ENCODE results near the gene MRPL49.
"Not testable (repeated sequence)": the region's sequence is repeated elsewhere in the genome, so short reads cannot be mapped to it uniquely, and the experiment has no call there.

The MRPL49 gene

GRCh38 chr11:65132988-65133700 lies 11.0 kb downstream of the MRPL49 start:
- DNase-seq (ENCODE audit: low spot score) = no peak

GRCh38 chr11:65133724-65134123 lies 11.6 kb downstream of the MRPL49 start:
- no peak for DNase-seq (ENCODE audit: low spot score)

DNA sequence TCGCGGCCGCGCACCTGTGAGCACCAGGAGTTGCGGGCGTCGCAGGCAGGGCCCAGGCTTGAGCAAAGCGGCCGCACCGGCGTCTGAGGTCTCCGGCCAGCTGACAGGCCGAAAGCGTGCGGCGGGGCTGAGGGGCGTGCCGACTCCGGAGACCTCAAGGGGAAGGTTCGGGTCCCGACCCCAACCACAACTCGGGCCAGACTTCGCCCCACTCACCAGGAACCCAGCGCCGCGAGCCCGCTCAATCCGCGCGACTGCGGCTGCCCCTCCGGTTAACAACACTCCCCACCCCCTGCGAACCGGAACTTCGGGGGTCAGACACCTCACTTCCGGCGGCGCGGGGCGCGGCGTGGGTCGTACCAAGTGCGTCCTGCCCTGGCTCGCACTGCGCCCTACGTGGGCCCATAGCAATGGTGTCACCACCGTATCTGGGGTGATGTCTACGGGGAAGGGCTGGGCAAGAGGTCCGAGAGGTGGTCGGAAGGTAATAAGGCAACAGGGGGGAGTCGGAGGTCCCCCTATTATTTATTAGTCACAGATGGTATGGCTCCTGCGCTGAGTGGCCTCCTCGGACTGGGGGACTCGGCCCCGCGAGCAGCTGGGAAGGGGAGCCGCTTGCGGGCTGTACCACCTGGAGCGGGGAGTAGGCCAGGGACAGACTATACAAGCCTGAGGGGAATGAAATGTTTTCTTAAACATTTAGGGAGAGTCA lies 12.3 kb downstream of the MRPL49 start, which contains the start of gene SYVN1:
TSS of gene SYVN1 (minus strand) at position 280 of the 712 bp plus-strand sequence. CDS start 918 bp downstream, outside the sequence.
- peak; percentile 92 for DNase-seq (ENCODE audit: low spot score)

GRCh38 chr11:65134952-65135632 lies 13.0 kb downstream of the MRPL49 start:
- peak; percentile 95 for DNase-seq (ENCODE audit: low spot score)

GRCh38 chr11:65135633-65136145 lies 13.6 kb downstream of the MRPL49 start:
- DNase-seq (ENCODE audit: low spot score) = no peak

GRCh38 chr11:65136515-65137096 lies 14.5 kb downstream of the MRPL49 start:
- no peak for DNase-seq (ENCODE audit: low spot score)

- DNase-seq (ENCODE audit: low spot score) = no peak
These were observed 19.9 kb downstream of the MRPL49 start for GRCh38 chr11:65141896-65142494.

DNA sequence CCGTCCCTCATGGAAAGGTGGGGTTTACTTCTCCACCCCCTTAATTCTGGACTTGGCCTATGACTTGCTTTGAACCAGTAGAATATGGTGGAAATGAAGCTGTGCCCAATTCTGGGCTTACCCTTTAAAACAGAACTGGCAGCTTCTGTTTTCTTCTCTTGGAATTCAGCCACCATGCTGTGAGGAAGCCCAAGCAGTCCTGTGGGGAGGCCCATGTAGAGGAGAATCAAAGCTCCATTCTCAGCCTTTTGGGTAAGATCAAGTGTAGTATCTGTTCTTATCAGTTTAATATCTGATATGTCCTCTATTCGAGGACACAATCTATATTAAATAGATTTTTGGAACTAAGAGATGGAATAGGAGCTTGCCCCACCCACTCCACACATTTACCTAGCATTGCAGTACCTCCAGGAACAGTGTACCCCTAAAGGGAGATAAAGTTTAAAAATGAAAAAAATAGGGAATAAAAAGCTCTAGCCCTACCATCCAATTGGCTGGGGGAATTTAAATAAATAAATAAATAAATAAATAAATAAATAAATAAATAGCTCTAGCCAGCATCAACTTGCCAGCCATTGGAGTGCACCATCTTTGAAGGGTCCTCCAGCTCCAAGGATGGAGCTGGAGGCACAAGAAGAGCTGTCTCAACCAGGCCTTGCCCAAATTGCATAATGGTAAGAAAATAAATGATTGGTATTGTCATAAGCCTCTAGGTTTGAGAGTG lies 25.4 kb downstream of the MRPL49 start:
- DNase-seq (ENCODE audit: low spot score) = no peak

DNA sequence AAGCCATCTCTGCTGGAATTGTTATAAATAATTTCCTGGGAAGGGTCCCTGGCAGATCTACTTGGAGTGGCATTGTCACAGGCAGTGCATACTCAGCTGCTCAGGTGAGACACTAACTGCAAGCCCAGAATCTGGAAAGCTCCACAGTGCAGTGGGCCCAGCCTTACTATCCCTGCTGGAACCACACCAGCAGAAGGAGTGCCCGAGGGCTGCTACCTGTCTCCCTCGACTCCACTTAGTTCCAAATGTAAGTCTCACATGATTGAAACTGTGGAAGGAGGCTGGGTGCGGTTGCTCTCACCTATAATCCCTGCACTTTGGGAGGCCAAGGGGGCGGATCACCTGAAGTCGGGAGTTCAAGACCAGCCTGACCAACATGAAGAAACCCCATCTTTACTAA lies 26.5 kb downstream of the MRPL49 start:
- DNase-seq (ENCODE audit: low spot score) = no peak

DNA sequence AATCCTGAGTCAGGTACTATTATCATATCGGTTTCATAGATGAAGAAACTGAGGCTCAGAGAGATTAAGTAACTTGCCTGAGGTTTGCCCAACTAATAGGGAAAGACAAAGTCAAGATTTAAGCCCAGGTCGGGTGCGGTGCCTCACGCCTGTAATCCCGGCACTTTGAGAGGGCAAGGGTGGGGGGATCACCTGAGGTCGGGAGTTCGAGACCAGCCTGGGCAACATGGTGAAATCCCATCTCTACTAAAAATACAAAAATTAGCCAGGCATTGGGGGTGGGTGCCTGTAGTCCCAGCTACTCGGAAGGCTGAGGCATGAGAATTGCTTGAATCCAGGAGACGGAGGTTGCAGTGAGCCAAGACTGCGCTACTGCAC lies 28.0 kb downstream of the MRPL49 start:
- not testable (repeated sequence) for DNase-seq (ENCODE audit: low spot score)

GRCh38 chr11:65150509-65151299 lies 28.6 kb downstream of the MRPL49 start:
- peak; percentile 78 for DNase-seq (ENCODE audit: low spot score)

- no peak for DNase-seq (ENCODE audit: low spot score)
These were observed 29.3 kb downstream of the MRPL49 start for GRCh38 chr11:65151331-65151899.

DNA sequence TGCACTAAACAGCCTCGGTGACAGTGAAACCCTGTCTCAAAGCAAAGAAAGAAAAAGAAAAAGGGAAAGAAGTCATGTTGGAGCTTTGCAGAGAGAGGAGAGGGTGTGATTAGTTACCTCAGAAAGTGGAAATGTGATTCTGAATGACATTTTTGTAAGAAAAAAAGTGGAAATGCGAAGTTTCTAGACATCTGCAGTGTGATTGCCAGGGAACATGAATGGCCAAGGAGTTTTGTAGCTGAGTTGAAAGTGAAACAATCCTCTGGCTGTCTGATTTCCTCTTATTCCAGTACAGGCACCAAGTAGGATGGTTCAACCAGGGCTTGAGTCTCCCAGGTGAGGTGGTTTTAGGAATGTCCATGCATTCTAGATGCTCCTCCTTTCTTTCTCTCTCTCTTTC lies 30.0 kb downstream of the MRPL49 start:
- DNase-seq (ENCODE audit: low spot score) = no peak

DNA sequence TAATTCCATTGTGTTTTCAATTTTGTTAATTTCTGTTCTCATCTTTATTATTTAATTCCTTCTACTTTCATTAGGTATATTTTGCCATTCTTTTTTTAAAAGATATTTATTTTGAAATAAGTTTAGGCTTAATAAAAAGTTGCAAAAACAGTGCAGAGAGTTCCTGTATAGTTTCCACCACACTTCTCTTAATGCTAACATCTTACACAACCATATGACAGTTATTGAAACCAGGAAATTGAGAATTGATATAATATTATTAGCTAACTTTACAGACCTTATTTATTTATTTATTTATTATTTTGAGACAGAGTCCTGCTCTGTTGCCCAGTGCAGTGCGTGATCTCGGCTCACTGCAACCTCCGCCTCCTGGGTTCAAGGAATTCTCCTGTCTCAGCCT lies 34.1 kb downstream of the MRPL49 start:
- DNase-seq (ENCODE audit: low spot score) = no peak

DNA sequence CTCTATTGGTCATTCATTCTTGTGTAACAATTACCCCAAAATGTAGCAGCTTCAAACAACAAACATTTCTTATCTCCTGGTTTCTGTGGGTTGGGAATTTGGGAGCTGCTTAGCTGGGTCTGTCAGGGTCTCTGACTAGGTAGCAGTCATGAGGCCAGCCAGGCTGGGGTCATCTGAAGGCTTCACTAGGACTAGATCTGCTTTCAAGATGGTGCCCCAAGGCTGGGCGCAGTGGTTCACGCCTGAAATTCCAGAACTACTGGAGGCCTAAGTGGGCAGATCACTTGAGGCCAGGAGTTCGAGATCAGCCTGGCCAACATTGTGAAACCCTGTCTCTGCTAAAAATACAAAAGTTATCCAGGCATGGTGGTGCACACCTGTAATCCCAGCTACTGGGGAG lies 34.8 kb downstream of the MRPL49 start:
- no peak for DNase-seq (ENCODE audit: low spot score)

- DNase-seq (ENCODE audit: low spot score) = no peak
These were observed 35.2 kb downstream of the MRPL49 start for GRCh38 chr11:65157336-65157735.

GRCh38 chr11:65159012-65159411 lies 36.9 kb downstream of the MRPL49 start:
- no peak for DNase-seq (ENCODE audit: low spot score)

DNA sequence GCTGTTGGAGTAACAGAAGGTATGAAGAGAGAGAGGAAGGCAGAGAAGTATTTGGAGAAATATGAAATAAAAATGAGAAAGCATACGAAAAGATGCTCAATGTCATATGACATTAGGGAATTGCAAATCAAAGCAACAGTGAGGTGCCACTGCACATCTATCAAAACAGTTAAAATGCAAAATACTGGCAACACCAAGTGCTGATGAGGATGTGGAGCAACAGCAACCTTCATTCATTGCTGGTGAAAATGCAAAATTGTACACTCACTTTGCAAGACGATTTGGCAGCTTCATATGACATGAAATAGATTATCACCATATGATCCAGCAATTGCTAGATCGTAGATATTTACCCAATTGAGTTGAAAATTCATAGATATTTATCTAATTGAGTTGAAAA lies 38.5 kb downstream of the MRPL49 start:
- no peak for DNase-seq (ENCODE audit: low spot score)

- DNase-seq (ENCODE audit: low spot score) = no peak
These were observed 41.6 kb downstream of the MRPL49 start for GRCh38 chr11:65163684-65164083.

All from pons (tissue), 1 donor.